Measurements from ENCODE around the gene AGPAT4.

DNA sequence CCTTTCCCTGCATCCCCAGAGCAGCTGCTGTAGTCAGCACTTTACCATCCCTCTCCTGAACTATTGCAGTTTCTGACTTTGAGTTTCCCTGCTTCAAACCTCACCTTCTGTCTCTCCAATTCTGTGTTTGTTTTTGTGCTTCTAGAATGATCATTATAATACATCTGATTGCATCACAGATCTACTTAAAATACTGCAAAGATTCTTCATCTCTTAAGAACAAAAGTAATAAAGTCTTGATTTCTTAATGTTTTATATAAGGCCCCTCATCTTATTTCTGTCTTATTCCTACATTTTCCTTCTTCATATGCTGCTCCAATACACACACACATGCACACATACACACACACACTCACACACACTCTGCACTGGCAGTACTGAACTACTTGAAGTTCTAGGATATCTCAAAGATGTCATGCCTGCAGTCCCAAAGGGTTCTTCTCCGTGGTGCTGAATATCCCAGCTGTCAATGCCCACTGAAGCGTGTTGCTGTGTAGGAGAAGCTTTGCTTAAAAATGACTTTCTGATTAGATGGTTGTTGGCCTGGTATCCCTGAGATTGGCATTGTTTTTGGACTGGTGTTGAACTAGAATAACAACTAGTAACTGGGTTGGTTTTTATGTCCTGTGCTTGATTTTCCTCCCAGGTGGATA is 185.1 kb downstream of the AGPAT4 start:
- TF ChIP-seq POLR2A (IDR thresholded peaks at IDR 0.05; ENCODE audit: low read length) (no peak), EP300 (IDR thresholded peaks at IDR 0.05) (no peak)
- TF ChIP-seq, protein P1, sequence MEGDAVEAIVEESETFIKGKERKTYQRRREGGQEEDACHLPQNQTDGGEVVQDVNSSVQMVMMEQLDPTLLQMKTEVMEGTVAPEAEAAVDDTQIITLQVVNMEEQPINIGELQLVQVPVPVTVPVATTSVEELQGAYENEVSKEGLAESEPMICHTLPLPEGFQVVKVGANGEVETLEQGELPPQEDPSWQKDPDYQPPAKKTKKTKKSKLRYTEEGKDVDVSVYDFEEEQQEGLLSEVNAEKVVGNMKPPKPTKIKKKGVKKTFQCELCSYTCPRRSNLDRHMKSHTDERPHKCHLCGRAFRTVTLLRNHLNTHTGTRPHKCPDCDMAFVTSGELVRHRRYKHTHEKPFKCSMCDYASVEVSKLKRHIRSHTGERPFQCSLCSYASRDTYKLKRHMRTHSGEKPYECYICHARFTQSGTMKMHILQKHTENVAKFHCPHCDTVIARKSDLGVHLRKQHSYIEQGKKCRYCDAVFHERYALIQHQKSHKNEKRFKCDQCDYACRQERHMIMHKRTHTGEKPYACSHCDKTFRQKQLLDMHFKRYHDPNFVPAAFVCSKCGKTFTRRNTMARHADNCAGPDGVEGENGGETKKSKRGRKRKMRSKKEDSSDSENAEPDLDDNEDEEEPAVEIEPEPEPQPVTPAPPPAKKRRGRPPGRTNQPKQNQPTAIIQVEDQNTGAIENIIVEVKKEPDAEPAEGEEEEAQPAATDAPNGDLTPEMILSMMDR (IDR thresholded peaks at IDR 0.05), result no peak

Measured in A549 (cell line).